Neural cell (in vitro differentiated cells): ENCODE data around the gene UBXN2A. TPM values are rescaled to one million over a fixed set of nuclear protein-coding genes. Genes with fewer than 3 reads are reported as not detected.

Source experiments
- H2AFZ ChIP-seq: fragments of 200-600, 300-800 bp; sonication (generic), shearing (Covaris generic); 2 replicates; pipeline ENCODE4 v1.6.0; 2014; ENCODE audit warnings: low read depth, mild to moderate bottlenecking, antibody characterized with exemption, low read length, moderate library complexity
- H3F3A ChIP-seq: fragments of 200-600 bp; shearing (Covaris generic); 2 replicates; pipeline ENCODE4 v1.6.1; 2016; ENCODE audit warnings: mild to moderate bottlenecking, moderate library complexity, mixed read lengths, antibody characterized with exemption, low read length; ENCODE audit not compliant: insufficient read depth, poor library complexity, severe bottlenecking
- H3K27ac ChIP-seq: fragments of 200-600, 300-800 bp; sonication (generic), shearing (Covaris generic); 2 replicates; pipeline ENCODE4 v1.5.1; 2014; ENCODE audit warnings: mild to moderate bottlenecking, low read length, moderate library complexity
- H3K27me3 ChIP-seq: fragments of 300-800, 200-600 bp; sonication (generic), shearing (Covaris generic); 2 replicates; pipeline ENCODE4 v1.6.0; 2014; ENCODE audit warnings: mild to moderate bottlenecking, low read depth, low read length, moderate library complexity; ENCODE audit not compliant: insufficient read depth
- H3K36me3 ChIP-seq: fragments of 300-800, 200-600 bp; sonication (generic), shearing (Covaris generic); 2 replicates; pipeline ENCODE4 v1.5.1; 2014; ENCODE audit warnings: mild to moderate bottlenecking, antibody characterized with exemption, low read length, moderate library complexity; ENCODE audit not compliant: insufficient read depth
- H3K4me2 ChIP-seq: fragments of 300-800, 200-600 bp; sonication (generic), shearing (Covaris generic); 2 replicates; pipeline ENCODE4 v1.6.0; 2014; ENCODE audit warnings: mild to moderate bottlenecking, low read length
- H3K4me3 ChIP-seq: fragments of 300-800, 200-600 bp; sonication (generic), shearing (Covaris generic); 2 replicates; pipeline ENCODE4 v1.5.1; 2014; ENCODE audit warnings: mild to moderate bottlenecking, low read length, moderate library complexity
- H3K79me2 ChIP-seq: fragments of 200-600 bp; shearing (Covaris generic); replicated peaks from 2 replicates; pipeline ENCODE4 v1.6.0; 2014; ENCODE audit warnings: mild to moderate bottlenecking, low read length, moderate library complexity; ENCODE audit not compliant: insufficient read depth
- H3K9ac ChIP-seq: fragments of 300-800, 200-600 bp; sonication (generic), shearing (Covaris generic); 2 replicates; pipeline ENCODE4 v1.6.1; 2016; ENCODE audit warnings: mild to moderate bottlenecking, low read length, mixed read lengths
- H3K9me2 ChIP-seq: fragments of 200-600 bp; shearing (Covaris generic); 2 replicates; pipeline ENCODE4 v1.6.1; 2016; ENCODE audit warnings: mild to moderate bottlenecking, low read length, mixed read lengths; ENCODE audit not compliant: insufficient read depth
- H3K9me3 ChIP-seq: fragments of 200-600, 300-800 bp; sonication (generic), shearing (Covaris generic); 2 replicates; pipeline ENCODE4 v1.6.1; 2016; ENCODE audit warnings: mild to moderate bottlenecking, mixed run types, low read length, moderate library complexity, mixed read lengths
- H4K20me1 ChIP-seq: fragments of 200-600 bp; shearing (Covaris generic); 2 replicates; pipeline ENCODE4 v1.6.1; 2016; ENCODE audit warnings: mild to moderate bottlenecking, mixed run types; ENCODE audit not compliant: insufficient read depth
- CTCF ChIP-seq: fragments of 450-650 bp; IDR thresholded peaks from 2 replicates; pipeline ENCODE4 v1.5.1; 2014; ENCODE audit warnings: antibody characterized with exemption, mild to moderate bottlenecking, moderate library complexity; ENCODE audit not compliant: poor library complexity, severe bottlenecking
- EP300 ChIP-seq: fragments of 450-650 bp; conservative IDR thresholded peaks from 2 replicates; pipeline ENCODE4 v1.6.1; 2014; ENCODE audit warnings: antibody characterized with exemption, mild to moderate bottlenecking, moderate library complexity; ENCODE audit not compliant: poor library complexity, severe bottlenecking
- EZH2 ChIP-seq: fragments of 200-600, 300-800 bp; shearing (Covaris generic), sonication (generic); IDR thresholded peaks from 2 replicates; pipeline ENCODE4 v1.6.1; 2014; ENCODE audit warnings: antibody characterized with exemption, low read length, borderline replicate concordance, mild to moderate bottlenecking; ENCODE audit not compliant: insufficient read depth, poor library complexity, severe bottlenecking
- MXI1 ChIP-seq: fragments of 450-650 bp; conservative IDR thresholded peaks from 2 replicates; pipeline ENCODE4 v1.6.1; 2014; ENCODE audit warnings: antibody characterized with exemption, mild to moderate bottlenecking; ENCODE audit not compliant: poor library complexity, severe bottlenecking
- POLR2AphosphoS5 ChIP-seq: IDR thresholded peaks from 2 replicates; pipeline ENCODE4 v1.6.1; 2012
- RAD21 ChIP-seq: fragments of 450-650 bp; conservative IDR thresholded peaks from 2 replicates; pipeline ENCODE4 v1.6.1; 2014; ENCODE audit warnings: antibody characterized with exemption, mild to moderate bottlenecking, moderate library complexity
- REST ChIP-seq: IDR thresholded peaks from 2 replicates; pipeline ENCODE4 v1.6.1; 2012; ENCODE audit warnings: borderline replicate concordance
- SMC3 ChIP-seq: fragments of 450-650 bp; conservative IDR thresholded peaks from 2 replicates; pipeline ENCODE4 v1.6.1; 2014; ENCODE audit warnings: antibody characterized with exemption, mild to moderate bottlenecking, moderate library complexity; ENCODE audit not compliant: poor library complexity
- TAF1 ChIP-seq: IDR thresholded peaks from 2 replicates; pipeline ENCODE4 v1.6.1; 2012; ENCODE audit warnings: low read depth
- polyA plus RNA-seq: library from polyadenylated mRNA; depleted of rRNA; stranded (reverse); fragments of >200 nt; gene quantifications from 2 replicates; pipeline ENCODE4 v1.2.3, GENCODE V29; 2014

The UBXN2A gene
- polyA plus RNA-seq, 1 donor from 2014 or later, result 11.0 TPM

GRCh38 chr2:24021122-24021998 is 81.1 kb downstream of the UBXN2A start:
- TF ChIP-seq EP300 (no peak), RAD21 (no peak), CTCF (no peak), MXI1 (no peak), REST (no peak), EZH2 (no peak), POLR2AphosphoS5 (no peak), SMC3 (no peak), TAF1 (no peak)
- no peaks in the 10 kb centered on the region for H3K9me3 ChIP-seq

GRCh38 chr2:24022324-24022974 is 82.2 kb downstream of the UBXN2A start:
- H3K27ac ChIP-seq, result no peak overlapping the region
- no peaks in the 10 kb centered on the region for H3K79me2 ChIP-seq
- no peaks in the 10 kb centered on the region for H4K20me1 ChIP-seq
- TF ChIP-seq POLR2AphosphoS5 (no peak), EP300 (no peak), TAF1 (no peak), EZH2 (no peak), CTCF (no peak), MXI1 (no peak), SMC3 (no peak), REST (no peak), RAD21 (no peak)
- H3K9me3 ChIP-seq, result no peaks in the 10 kb centered on the region
- no peaks in the 10 kb centered on the region for H3K9me2 ChIP-seq
- no peak overlapping the region for H3K4me2 ChIP-seq
- H3F3A ChIP-seq, result no peaks in the 10 kb centered on the region
- no peak overlapping the region for H3K9ac ChIP-seq
- no peaks in the 10 kb centered on the region for H3K36me3 ChIP-seq
- H3K27me3 ChIP-seq, result no peaks in the 10 kb centered on the region
- no peak overlapping the region for H3K4me3 ChIP-seq
- H2AFZ ChIP-seq, result no peak overlapping the region

More at GRCh38 chr2:24021122-24021998, 81.1 kb downstream of the UBXN2A start:
- Histone ChIP-seq H3K4me3 (no peak overlapping the region), H3K36me3 (no peaks in the 10 kb centered on the region), H3K27ac (no peak overlapping the region), H4K20me1 (no peaks in the 10 kb centered on the region), H2AFZ (no peak overlapping the region), H3F3A (no peaks in the 10 kb centered on the region), H3K79me2 (no peaks in the 10 kb centered on the region), H3K27me3 (no peaks in the 10 kb centered on the region), H3K9ac (no peak overlapping the region), H3K9me2 (no peaks in the 10 kb centered on the region), H3K4me2 (no peak overlapping the region)
